ENCODE results near the gene CHST15.
"Not testable (repeated sequence)": the region's sequence is repeated elsewhere in the genome, so short reads cannot be mapped to it uniquely, and the experiment has no call there.

The CHST15 gene

DNA sequence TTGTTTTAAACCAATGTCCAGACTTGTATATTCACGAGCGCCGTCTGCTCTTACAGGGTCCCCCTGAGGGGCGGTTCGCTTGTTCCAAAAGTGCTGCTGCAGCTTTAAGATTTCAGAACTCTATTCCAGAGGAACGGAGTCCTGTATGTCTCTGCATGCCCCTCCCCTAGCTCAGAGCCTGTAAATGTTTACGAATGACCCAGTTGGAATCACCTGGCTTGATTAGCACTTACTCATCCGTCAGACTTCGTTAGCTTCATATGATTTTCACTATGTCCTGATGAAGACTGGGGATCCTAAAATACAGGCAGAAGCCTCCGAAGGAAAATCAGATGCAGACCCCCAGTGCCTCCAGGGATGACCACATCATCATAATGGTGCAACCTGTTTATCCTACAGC, 4.5 kb upstream of the CHST15 start:
- DNase-seq, result no peak

DNA sequence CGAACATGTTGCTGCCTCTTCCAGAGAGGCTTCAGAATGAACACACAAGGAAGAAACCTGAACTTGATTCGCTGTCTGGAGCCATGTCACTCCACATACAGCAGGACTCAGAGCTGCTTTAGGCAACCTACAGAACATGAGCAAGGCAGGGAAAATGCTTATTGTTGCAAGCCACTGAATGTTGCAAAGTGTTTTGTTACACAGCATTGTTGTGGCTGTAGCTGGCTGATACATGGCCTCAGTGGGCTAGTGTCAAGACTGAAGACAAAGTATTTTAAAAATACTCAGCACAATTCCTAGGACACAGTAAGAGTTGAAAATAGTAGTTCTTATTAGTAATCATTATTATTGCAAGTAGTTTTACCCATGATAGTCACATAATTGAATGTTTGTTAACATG, 3.1 kb upstream of the CHST15 start:
- no peak for DNase-seq

DNA sequence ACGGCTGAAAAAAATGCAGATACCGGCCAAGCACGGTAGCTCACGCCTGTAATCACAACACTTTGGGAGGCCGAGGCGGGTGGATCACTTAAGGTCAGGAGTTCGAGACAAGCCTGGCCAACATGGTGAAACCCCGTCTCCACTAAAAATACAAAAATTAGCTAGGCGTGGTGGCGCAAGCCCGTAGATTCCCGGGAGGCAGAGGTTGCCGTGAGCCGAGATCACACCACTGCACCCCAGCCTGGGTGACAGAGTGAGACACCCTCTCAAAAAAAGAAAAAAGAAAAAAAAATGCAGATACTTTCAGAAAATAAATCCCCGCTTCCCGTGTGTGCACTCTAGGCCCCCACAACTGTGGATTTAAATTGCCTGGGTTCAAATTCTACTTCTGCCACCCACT, 2.4 kb upstream of the CHST15 start:
- DNase-seq, result not testable (repeated sequence)

DNA sequence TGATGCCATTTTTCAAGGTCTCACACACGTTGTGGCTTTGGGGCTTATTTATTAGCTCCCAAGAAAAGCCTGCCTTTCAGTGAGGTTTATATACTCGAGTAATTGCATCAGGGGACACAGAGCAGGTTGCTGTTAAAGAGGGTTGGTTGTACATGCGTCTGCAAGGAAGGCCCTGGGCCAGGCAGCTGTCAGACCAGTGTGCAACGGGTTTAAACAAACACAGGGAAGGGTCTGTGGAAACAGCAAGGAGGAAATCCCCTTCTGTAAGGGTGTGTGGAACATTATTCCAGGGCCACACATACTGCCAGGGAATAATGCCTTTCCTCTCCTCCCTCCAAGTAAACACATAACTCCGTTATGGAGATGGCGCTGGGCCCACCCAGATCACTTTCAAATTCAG, 1.7 kb upstream of the CHST15 start:
- DNase-seq, result no peak

- DNase-seq, result no peak
Measured at GRCh38 chr10:124094419-124094785, 1.0 kb upstream of the CHST15 start.

- peak; percentile 70 for DNase-seq
Measured at GRCh38 chr10:124093774-124094418, 498 bp upstream of the CHST15 start.

- peak; percentile 77 for DNase-seq
Measured at GRCh38 chr10:124092250-124092859, 1.0 kb downstream of the CHST15 start.

GRCh38 chr10:124091646-124092249, 1.6 kb downstream of the CHST15 start:
- peak; percentile 72 for DNase-seq

GRCh38 chr10:124090601-124091209, 2.7 kb downstream of the CHST15 start:
- DNase-seq, result no peak

DNA sequence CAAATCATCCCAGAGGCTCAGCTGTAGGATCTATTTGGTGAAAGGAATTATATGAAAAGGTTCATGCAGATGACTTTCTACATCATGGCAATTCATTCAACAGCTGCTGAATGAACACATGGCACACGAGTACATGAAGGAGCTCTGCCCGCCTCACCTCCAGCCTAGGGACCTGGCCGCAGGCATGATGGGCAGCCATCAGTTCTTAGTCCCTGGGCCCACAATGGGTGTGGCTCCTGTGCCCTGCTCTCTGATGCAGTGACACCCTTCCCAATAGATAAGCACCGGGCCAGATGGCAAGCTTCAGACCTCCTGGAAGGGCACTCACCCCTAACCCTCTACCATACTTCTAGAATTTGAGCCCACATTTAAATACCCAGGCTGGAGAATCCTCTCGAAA, 3.5 kb downstream of the CHST15 start:
- DNase-seq, result no peak

DNA sequence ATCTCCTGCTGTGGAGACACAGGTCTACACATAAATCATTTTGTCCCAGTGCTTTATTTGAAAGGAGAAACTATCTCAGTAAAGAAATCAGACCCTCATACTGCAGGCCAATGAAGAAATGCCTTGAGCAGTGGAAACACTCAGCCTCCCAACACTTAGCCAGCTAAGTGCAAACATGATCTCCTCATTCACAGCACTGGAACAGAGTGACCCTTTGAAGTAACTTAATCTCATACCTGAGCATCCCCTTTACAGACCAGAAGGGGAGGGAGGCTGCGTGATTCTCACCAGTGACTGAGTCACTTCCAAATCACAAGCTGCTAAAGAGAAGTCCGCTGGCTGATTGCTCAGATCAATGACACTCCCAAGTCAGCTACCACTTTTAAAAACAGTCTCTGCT, 4.5 kb downstream of the CHST15 start:
- DNase-seq, result no peak

GRCh38 chr10:124087672-124088634, 5.4 kb downstream of the CHST15 start:
- no peak for DNase-seq

- DNase-seq, result no peak
Measured at GRCh38 chr10:124086787-124087671, 6.4 kb downstream of the CHST15 start.

DNA sequence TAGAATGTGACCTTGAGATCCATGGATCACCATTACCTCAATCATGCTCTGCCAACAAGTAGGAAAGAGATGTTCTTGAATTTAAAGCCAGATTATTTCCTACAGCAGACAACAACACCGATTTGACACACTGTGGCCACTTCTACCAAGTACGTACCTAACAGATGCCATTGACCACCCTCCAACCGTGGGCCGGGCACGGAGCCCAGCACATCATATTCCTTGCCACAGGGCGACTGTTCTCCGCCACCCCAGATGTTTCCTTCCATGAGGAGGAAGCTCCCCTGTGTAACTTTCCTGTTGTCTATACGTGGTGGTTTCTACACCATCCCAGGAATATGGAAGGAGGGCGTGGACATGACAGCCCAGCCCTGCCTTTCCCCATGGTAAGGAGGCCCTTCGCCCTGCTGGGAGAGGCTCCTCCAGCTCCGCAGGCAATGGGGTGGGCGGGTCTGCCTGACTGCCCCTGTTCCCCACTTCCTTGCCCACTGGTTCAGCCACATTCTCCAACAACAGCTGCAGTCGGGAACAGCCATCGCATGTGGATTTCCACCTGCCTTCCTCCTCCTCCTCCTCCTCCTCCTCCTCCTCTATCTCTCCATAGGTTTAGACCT, 7.2 kb downstream of the CHST15 start:
- no peak for DNase-seq

DNA sequence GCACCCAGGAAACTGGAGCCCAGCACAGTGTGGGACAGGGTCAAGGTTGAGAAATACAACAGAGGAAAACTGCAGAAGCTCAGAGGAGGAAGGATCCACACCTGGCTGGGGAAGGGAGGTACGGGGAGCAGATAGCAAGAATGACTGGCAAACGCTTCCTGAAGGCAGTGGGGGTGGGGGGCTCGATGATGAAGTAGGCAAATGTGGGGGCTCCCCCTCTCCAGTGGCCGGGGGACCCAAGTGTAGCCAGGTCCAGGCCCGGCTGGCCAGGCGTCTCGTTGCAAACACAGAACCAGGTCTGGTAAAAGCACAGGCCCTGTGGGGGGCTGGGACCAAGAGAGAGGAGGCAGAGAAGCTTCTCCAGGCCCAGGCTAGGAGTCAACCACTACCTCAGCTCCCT, 7.7 kb downstream of the CHST15 start:
- no peak for DNase-seq

DNA sequence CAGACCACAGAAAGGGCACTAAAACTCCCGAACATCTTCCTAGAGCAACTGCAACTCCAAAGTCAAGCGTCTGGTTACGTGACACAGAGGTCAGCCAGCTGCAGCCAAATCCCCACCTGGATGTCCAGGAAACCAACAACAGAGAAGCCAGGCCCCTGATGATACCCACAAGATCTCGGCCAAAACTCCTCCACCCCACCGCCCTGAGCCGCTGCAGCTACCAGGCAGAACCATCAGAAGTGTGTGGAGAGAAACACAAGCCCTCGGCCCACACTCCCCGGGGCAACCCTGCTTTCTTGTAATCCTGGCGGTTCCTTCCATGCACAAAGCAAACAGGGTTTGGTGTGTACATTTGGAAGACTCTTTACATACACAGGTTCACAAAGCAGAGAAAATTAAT, 8.7 kb downstream of the CHST15 start:
- DNase-seq, result no peak

GRCh38 chr10:124083740-124084397, 9.5 kb downstream of the CHST15 start:
- DNase-seq, result no peak

DNA sequence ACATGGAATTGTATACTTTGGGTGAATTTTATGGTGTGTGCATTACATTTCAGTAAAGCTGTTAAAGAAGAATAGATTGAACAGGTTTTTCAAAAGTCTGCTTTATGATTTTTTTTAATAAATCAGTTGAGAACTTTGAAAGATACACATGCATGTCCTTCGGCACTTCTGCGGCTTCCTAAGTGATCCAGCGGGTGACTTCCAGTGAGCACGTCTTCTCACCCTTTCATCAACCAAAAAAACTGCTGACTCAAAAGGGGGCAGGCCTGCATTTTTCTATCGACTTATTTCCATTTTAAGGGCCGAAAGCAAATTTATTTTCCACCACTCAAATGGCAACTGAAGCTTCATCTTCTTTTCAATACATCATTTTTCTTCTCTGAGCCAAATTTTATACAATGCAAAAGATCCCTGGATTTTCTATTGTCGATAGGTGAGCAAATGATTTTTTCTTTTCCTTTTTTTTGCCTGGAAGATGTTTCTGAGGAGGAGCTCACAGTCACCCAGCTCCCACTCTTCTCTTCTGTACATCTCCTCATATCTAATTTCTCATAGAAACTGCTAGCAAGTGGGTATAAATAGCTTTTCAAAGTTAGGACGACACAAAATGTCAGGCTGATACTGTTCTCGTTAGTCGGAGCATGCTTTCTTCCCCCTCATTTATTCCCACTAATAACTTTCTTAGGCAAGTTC, 10.2 kb downstream of the CHST15 start:
- no peak for DNase-seq

GRCh38 chr10:124082555-124082954, 10.8 kb downstream of the CHST15 start:
- DNase-seq, result no peak

DNA sequence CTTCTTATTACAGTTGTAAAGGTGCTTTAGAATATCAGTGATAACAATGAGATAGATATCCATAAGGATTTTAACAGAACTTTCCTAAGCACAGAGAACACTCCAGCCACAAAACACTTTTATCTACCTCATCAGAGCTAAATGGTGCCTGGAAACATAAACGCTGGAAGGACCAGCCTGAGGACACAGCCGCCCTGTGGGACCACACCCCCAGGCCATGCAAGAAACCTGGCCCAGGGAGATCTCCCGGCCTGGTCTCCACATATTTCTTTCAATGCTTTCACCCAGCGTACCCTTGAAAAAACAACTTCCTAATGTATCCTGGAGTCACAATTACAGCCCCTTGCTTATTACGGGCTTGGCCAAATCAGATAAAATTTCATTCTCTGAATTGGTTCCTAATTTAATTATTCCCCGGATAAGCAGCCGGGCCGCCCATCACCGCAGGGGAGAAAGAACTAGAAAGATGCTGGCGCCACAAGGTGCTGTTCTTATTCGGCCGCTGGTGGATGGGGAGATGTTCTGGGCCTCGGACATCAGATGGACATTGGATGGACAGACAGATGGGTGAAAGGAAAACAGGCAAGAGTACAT, 11.8 kb downstream of the CHST15 start:
- DNase-seq, result no peak
